Nephron (organoid): ENCODE data around the gene CPSF2.
"Not testable (repeated sequence)": the region's sequence is repeated elsewhere in the genome, so short reads cannot be mapped to it uniquely, and the experiment has no call there.

Experiments used
- H3K27ac Mint-ChIP-seq, 3 experiments: 2 replicates each; pipeline ENCODE4 v1.8.0; 2020; ENCODE audit warnings: mixed read lengths in 3 of 3, mild to moderate bottlenecking in 2 of 3, moderate library complexity in 1 of 3
- H3K27me3 Mint-ChIP-seq: 2 replicates; pipeline ENCODE4 v1.8.0; 2021; ENCODE audit warnings: low read depth, mild to moderate bottlenecking, moderate library complexity, mixed read lengths
- H3K36me3 Mint-ChIP-seq: 2 replicates; pipeline ENCODE4 v1.8.0; 2020; ENCODE audit warnings: low read depth, mixed read lengths
- H3K4me1 Mint-ChIP-seq: 2 replicates; pipeline ENCODE4 v1.8.0; 2020; ENCODE audit warnings: mixed read lengths
- H3K4me3 Mint-ChIP-seq, 3 experiments: 2 replicates each; pipeline ENCODE4 v1.8.0; 2020; ENCODE audit warnings: mild to moderate bottlenecking in 3 of 3, mixed read lengths in 3 of 3, moderate library complexity in 2 of 3
- H3K9me3 Mint-ChIP-seq: 2 replicates; pipeline ENCODE4 v1.8.0; 2020; ENCODE audit warnings: mixed read lengths
- CTCF ChIP-seq, 3 experiments: fragments of 200-600 bp; sonication (generic); IDR thresholded peaks; one replicate each; pipeline ENCODE4 v1.5.0; 2021; ENCODE audit warnings: antibody characterized with exemption in 3 of 3; ENCODE audit not compliant: unreplicated experiment in 3 of 3

CPSF2 gene

GRCh38 chr14:92207012-92207927 is 85.5 kb downstream of the CPSF2 start:
- Mint-ChIP-seq H3K27ac (no peak overlapping the region), H3K9me3 (peaks cover 14% of the 10 kb centered on the region), H3K27me3 (peaks cover 10% of the 10 kb centered on the region), H3K4me1 (no peaks in the 10 kb centered on the region), H3K4me3 (no peak overlapping the region), H3K36me3 (no peaks in the 10 kb centered on the region)
- no peak for TF ChIP-seq CTCF (IDR thresholded peaks at IDR 0.05; ENCODE audit: unreplicated experiment in 3 of 3)

DNA sequence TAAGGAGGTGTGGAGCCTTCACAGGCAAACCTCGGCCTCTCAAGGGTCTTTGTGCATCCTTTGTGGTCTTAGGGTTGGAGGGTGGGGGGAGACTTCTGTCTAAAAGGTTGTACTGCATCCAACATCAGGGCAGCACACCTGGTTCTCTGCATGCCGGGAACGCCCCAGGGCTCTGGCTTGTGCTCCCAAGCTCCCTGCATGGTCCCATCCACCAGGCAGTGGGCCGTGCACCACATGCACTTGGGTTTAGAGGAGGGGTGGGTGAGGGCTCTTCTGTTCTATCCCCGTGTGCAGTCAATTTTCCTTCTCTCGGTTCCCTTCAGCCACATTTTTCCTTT is 86.1 kb downstream of the CPSF2 start:
- peaks cover 5% of the 10 kb centered on the region for H3K27me3 Mint-ChIP-seq
- H3K27ac Mint-ChIP-seq: no peak overlapping the region
- peaks cover 14% of the 10 kb centered on the region for H3K9me3 Mint-ChIP-seq
- no peaks in the 10 kb centered on the region for H3K36me3 Mint-ChIP-seq
- TF ChIP-seq CTCF (IDR thresholded peaks at IDR 0.05; ENCODE audit: unreplicated experiment in 3 of 3): no peak
- H3K4me1 Mint-ChIP-seq: no peaks in the 10 kb centered on the region
- no peak overlapping the region for H3K4me3 Mint-ChIP-seq

DNA sequence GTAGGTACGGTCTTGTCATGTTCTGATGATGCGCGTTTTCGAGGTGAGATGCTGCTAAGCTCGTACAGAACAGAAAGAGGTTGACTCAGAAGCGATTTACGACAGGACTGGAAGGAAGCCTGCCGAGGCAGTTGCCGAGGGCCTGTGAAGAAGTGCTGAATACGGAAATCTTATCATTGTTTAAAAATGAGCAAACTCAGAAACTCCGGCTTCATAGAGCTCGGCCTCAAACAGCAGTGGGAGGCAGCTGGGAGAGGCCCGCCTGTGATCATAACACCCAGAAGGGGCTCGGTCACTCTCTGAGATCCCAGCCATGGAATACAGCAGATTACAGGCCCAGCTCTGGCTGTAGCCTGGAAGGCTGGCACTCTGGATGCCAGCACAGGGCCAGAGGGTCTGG is 87.4 kb downstream of the CPSF2 start:
- H3K4me1 Mint-ChIP-seq: no peaks in the 10 kb centered on the region

DNA sequence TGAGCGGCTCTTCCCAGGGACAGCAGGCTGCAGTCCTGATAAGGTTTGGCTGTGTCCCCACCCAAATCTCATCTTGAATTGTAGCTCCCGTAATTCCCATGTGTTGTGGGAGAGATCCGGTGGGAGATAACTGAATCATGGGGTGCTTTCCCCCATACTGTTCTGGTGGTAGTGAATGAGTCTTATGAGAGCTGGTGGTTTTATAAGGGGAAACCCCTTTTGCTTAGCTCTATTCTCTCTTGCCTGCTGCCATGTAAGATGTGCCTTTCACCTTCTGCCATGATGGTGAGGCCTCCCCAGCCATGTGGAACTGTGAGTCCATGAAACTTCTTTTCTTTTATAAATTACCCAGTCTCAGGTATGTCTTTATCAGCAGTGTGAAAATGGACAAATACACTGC is 91.4 kb downstream of the CPSF2 start:
- H3K9me3 Mint-ChIP-seq: peaks cover 15% of the 10 kb centered on the region
- not testable (repeated sequence) for H3K4me3 Mint-ChIP-seq, H3K27ac Mint-ChIP-seq, H3K4me1 Mint-ChIP-seq, H3K27me3 Mint-ChIP-seq, H3K36me3 Mint-ChIP-seq

More for the DNA sequence above, 87.4 kb downstream of the CPSF2 start:
- Mint-ChIP-seq H3K4me3 (no peak overlapping the region), H3K9me3 (peaks cover 18% of the 10 kb centered on the region), H3K27me3 (peaks cover 2% of the 10 kb centered on the region), H3K36me3 (no peaks in the 10 kb centered on the region), H3K27ac (no peak overlapping the region)
- no peak for TF ChIP-seq CTCF (IDR thresholded peaks at IDR 0.05; ENCODE audit: unreplicated experiment in 3 of 3)

DNA sequence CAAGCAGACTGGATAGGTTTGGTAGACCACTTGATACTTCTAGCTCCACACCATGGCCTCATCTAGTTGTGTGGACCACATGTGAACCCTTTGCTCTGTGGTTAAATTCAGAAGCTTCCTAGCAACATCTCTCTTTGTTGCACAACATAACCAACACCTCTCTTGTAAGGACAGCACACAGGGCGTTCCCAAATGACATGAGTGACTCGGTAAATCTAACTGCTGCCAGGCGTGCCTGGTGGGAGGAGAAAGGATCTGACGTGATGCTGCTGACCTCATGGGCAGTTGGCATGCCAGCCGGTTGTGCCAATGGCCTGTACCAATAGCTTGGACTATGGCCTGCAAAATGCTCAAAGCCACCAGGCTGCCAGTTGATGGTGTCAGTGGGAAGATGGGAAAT is 93.8 kb downstream of the CPSF2 start:
- H3K9me3 Mint-ChIP-seq: peaks cover 11% of the 10 kb centered on the region
- peaks cover 8% of the 10 kb centered on the region for H3K27me3 Mint-ChIP-seq
- H3K4me3 Mint-ChIP-seq: no peak overlapping the region
- TF ChIP-seq CTCF (IDR thresholded peaks at IDR 0.05; ENCODE audit: unreplicated experiment in 3 of 3): no peak
- H3K36me3 Mint-ChIP-seq: no peaks in the 10 kb centered on the region
- H3K4me1 Mint-ChIP-seq: no peaks in the 10 kb centered on the region
- no peak overlapping the region for H3K27ac Mint-ChIP-seq

DNA sequence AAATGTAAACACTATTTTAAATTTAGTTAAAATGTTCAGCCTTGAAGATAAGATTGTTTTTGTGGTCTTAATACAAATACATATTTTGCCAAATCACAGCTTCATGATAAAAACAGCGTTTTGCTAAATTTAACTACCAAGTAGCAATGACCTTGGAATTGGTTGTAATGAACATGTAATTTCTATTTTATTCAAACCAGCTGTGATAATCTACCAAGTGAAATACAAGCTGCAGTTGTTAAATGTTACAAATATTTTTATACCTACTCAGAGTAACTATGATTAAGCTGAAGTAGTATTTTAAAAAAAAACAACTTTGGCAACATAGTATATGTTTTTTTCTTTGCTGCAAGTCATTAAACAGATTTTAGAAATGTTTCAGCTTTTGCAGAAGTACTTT is 96.2 kb downstream of the CPSF2 start:
- no peak for TF ChIP-seq CTCF (IDR thresholded peaks at IDR 0.05; ENCODE audit: unreplicated experiment in 3 of 3)
- Mint-ChIP-seq H3K36me3 (no peaks in the 10 kb centered on the region), H3K9me3 (peaks cover 5% of the 10 kb centered on the region)

More for the DNA sequence above, 96.2 kb downstream of the CPSF2 start:
- no peak overlapping the region for H3K4me3 Mint-ChIP-seq
- H3K27me3 Mint-ChIP-seq: peaks cover 12% of the 10 kb centered on the region
- H3K27ac Mint-ChIP-seq: no peak overlapping the region
- peaks cover 5% of the 10 kb centered on the region for H3K4me1 Mint-ChIP-seq
